Measurements from ENCODE around the gene DNAJB6. TPM values are rescaled to one million over a fixed set of nuclear protein-coding genes. Genes with fewer than 3 reads are reported as not detected.

DNAJB6 gene
- total RNA-seq, 1 experiment from 2014 or later: 82.5 TPM

DNA sequence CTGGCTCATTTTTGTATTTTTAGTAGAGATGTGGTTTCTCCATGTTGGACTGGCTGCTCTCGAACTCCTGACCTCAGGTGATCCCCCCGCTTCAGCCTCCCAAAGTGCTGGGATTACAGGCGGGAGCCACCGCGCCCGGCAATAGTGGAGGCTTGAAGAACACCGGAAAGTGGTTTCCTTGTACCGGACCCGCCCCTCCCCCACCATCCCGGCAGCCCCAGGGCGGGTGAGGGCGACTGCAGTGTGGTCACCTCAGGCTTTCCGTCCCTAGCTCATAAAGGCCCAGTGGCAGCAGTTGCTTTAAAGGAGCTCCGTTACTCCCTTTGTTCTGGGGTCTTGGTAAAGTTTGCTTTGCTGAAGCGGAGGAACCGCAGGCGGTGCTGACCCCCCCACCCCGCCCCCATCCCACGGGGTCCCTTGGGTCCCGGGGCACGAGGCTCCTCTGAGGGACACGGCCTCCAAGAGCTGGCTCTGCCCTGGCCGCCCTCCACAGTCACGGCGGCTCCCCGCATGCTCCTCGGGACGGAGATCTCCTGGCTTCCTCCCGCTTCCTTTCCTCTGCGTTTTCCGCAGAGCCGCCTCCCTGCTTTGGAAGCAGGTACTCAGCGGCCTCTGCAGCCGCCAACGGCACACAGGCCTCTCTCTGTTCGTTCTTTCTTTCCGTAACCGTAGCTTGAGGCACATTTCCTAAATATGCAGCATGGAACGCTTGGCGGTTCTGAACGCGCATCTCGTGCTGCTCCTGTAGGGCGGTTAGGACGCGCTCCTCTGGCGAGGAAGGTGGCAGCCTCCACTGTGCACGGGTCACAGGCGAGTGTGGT is 77.3 kb downstream of the DNAJB6 start:
- Histone ChIP-seq H3K36me3 (ENCODE audit: control insufficient read depth in 1 of 2, insufficient read depth in 2 of 2, low read length in 2 of 2) (no peaks in the 10 kb centered on the region), H3K27ac (ENCODE audit: low read depth, low read length) (no peak overlapping the region), H3K9ac (ENCODE audit: low read length) (no peak overlapping the region), H3K27me3 (ENCODE audit: insufficient read depth, low read length) (no peaks in the 10 kb centered on the region), H4K20me1 (ENCODE audit: insufficient read depth) (no peaks in the 10 kb centered on the region), H3K4me3 (replicated peaks in 1 of 2; ENCODE audit: low read depth in 1 of 2, low read length in 2 of 2) (no peak overlapping the region), H3K4me1 (ENCODE audit: control insufficient read depth in 1 of 2, insufficient read depth in 2 of 2, low read length in 2 of 2) (no peaks in the 10 kb centered on the region), H3K9me2 (ENCODE audit: insufficient read depth) (no peaks in the 10 kb centered on the region), H3K79me2 (ENCODE audit: insufficient read depth, low read length) (no peaks in the 10 kb centered on the region), H3K9me3 (ENCODE audit: control insufficient read depth in 1 of 2, insufficient read depth in 1 of 2, low read depth in 1 of 2, low read length in 2 of 2) (no peaks in the 10 kb centered on the region), H3K4me2 (ENCODE audit: low read length) (no peak overlapping the region), H2AFZ (ENCODE audit: low read depth, low read length, poor library complexity, severe bottlenecking) (no peak overlapping the region)
- TF ChIP-seq YY1 (IDR thresholded peaks at IDR 0.05; ENCODE audit: extremely low read depth, insufficient replicate concordance, low read depth, low read length): no peak
- no peak for TF ChIP-seq SP1 (IDR thresholded peaks at IDR 0.05; ENCODE audit: low read depth)
- TF ChIP-seq SRF (IDR thresholded peaks at IDR 0.05; ENCODE audit: low read depth): no peak
- no peak for TF ChIP-seq SIN3A (IDR thresholded peaks at IDR 0.05; ENCODE audit: low read depth)
- TF ChIP-seq, protein P1, sequence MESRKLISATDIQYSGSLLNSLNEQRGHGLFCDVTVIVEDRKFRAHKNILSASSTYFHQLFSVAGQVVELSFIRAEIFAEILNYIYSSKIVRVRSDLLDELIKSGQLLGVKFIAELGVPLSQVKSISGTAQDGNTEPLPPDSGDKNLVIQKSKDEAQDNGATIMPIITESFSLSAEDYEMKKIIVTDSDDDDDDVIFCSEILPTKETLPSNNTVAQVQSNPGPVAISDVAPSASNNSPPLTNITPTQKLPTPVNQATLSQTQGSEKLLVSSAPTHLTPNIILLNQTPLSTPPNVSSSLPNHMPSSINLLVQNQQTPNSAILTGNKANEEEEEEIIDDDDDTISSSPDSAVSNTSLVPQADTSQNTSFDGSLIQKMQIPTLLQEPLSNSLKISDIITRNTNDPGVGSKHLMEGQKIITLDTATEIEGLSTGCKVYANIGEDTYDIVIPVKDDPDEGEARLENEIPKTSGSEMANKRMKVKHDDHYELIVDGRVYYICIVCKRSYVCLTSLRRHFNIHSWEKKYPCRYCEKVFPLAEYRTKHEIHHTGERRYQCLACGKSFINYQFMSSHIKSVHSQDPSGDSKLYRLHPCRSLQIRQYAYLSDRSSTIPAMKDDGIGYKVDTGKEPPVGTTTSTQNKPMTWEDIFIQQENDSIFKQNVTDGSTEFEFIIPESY (IDR thresholded peaks at IDR 0.05; ENCODE audit: extremely low read depth, insufficient replicate concordance, low read length): no peak
- TF ChIP-seq CEBPB (IDR thresholded peaks at IDR 0.05; ENCODE audit: low read depth): no peak
- TF ChIP-seq FOSL1 (IDR thresholded peaks at IDR 0.05; ENCODE audit: low read depth): no peak
- TF ChIP-seq ZNF274 (IDR thresholded peaks at IDR 0.05; ENCODE audit: low read depth, low read length): no peak
- TF ChIP-seq, protein P2, sequence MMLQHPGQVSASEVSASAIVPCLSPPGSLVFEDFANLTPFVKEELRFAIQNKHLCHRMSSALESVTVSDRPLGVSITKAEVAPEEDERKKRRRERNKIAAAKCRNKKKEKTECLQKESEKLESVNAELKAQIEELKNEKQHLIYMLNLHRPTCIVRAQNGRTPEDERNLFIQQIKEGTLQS (IDR thresholded peaks at IDR 0.05): no peak
- no peak for TF ChIP-seq ZFX (IDR thresholded peaks at IDR 0.05)
- no peak for TF ChIP-seq EZH2phosphoT487 (IDR thresholded peaks at IDR 0.05; ENCODE audit: borderline replicate concordance)
- no peak for TF ChIP-seq POLR2A (IDR thresholded peaks at IDR 0.05; ENCODE audit: borderline replicate concordance, extremely low read depth, insufficient read depth, insufficient read length)
- TF ChIP-seq EZH2 (IDR thresholded peaks at IDR 0.05): no peak
- TF ChIP-seq CBX3 (IDR thresholded peaks at IDR 0.05; ENCODE audit: low read depth): no peak
- TF ChIP-seq, protein P3, sequence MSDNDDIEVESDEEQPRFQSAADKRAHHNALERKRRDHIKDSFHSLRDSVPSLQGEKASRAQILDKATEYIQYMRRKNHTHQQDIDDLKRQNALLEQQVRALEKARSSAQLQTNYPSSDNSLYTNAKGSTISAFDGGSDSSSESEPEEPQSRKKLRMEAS (IDR thresholded peaks at IDR 0.05): no peak
- TF ChIP-seq, protein P4, sequence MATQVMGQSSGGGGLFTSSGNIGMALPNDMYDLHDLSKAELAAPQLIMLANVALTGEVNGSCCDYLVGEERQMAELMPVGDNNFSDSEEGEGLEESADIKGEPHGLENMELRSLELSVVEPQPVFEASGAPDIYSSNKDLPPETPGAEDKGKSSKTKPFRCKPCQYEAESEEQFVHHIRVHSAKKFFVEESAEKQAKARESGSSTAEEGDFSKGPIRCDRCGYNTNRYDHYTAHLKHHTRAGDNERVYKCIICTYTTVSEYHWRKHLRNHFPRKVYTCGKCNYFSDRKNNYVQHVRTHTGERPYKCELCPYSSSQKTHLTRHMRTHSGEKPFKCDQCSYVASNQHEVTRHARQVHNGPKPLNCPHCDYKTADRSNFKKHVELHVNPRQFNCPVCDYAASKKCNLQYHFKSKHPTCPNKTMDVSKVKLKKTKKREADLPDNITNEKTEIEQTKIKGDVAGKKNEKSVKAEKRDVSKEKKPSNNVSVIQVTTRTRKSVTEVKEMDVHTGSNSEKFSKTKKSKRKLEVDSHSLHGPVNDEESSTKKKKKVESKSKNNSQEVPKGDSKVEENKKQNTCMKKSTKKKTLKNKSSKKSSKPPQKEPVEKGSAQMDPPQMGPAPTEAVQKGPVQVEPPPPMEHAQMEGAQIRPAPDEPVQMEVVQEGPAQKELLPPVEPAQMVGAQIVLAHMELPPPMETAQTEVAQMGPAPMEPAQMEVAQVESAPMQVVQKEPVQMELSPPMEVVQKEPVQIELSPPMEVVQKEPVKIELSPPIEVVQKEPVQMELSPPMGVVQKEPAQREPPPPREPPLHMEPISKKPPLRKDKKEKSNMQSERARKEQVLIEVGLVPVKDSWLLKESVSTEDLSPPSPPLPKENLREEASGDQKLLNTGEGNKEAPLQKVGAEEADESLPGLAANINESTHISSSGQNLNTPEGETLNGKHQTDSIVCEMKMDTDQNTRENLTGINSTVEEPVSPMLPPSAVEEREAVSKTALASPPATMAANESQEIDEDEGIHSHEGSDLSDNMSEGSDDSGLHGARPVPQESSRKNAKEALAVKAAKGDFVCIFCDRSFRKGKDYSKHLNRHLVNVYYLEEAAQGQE (IDR thresholded peaks at IDR 0.05; ENCODE audit: low read depth): no peak
- no peak for TF ChIP-seq ELF1 (IDR thresholded peaks at IDR 0.05; ENCODE audit: borderline replicate concordance, low read depth)
- TF ChIP-seq RAD21 (IDR thresholded peaks at IDR 0.05; ENCODE audit: low read depth): no peak
- TF ChIP-seq EGR1 (IDR thresholded peaks at IDR 0.05; ENCODE audit: low read depth): no peak
- ChIA-PET CTCF (no interaction called here), POLR2A (no interaction called here), RAD21 (ENCODE audit: low non-redundant PET in 1 of 2, low total read pairs in 2 of 2, uncharacterized antibody in 2 of 2, unreplicated experiment in 2 of 2) (no interaction called here)
- no TSS peak for BruUV-seq (replicated peaks)
- no peak for DNase-seq (ENCODE audit: low read depth, low spot score)
- intact Hi-C loops (cut with micrococcal nuclease): no loop called here
- ATAC-seq: no peak
